ENCODE data around the gene CDK5RAP3.
A peak's percentile ranks its signal among the peaks of the same experiment; 100 is the strongest.

Gene CDK5RAP3

GRCh38 chr17:48024149-48025039, 53.5 kb downstream of the CDK5RAP3 start (continued):
- no peak for TF ChIP-seq ZBTB49 (tag by site-specific recombination; IDR thresholded peaks at IDR 0.05; ENCODE audit: low read depth)
- no peak for TF ChIP-seq ZNF114 (tag by site-specific recombination; IDR thresholded peaks at IDR 0.05)
- no peak for TF ChIP-seq ZNF473 (tag by site-specific recombination; IDR thresholded peaks at IDR 0.05)
- TF ChIP-seq TCF7L2 (IDR thresholded peaks at IDR 0.05; ENCODE audit: borderline replicate concordance, low read depth, low read length), result no peak
- TF ChIP-seq ZNF239 (tag by site-specific recombination; IDR thresholded peaks at IDR 0.05), result no peak
- TF ChIP-seq ZNF518A (tag by site-specific recombination; conservative IDR thresholded peaks at IDR 0.05; ENCODE audit: low read depth), result no peak
- no peak for TF ChIP-seq IKZF3 (tag by site-specific recombination; IDR thresholded peaks at IDR 0.05)
- TF ChIP-seq ZNF621 (tag by site-specific recombination; IDR thresholded peaks at IDR 0.05), result no peak
- no peak for TF ChIP-seq ZNF23 (tag by site-specific recombination; IDR thresholded peaks at IDR 0.05; ENCODE audit: borderline replicate concordance)
- TF ChIP-seq ZNF394 (tag by site-specific recombination; IDR thresholded peaks at IDR 0.05; ENCODE audit: borderline replicate concordance), result no peak; the same call in 1 of the 2 replicates
- TF ChIP-seq ZNF133 (tag by site-specific recombination; IDR thresholded peaks at IDR 0.05), result no peak
- peak; percentile 62; the same call in 1 of the 2 replicates for TF ChIP-seq YY2 (tag by site-specific recombination; IDR thresholded peaks at IDR 0.05)
- 0 out of 2 replicates have a peak, but pooled peaks have one; percentile 12 for TF ChIP-seq ZNF610 (tag by site-specific recombination; IDR thresholded peaks at IDR 0.05; ENCODE audit: borderline replicate concordance)
- TF ChIP-seq ZNF169 (tag by site-specific recombination; IDR thresholded peaks at IDR 0.05), result no peak
- TF ChIP-seq ZSCAN18 (tag by site-specific recombination; IDR thresholded peaks at IDR 0.05), result no peak
- TF ChIP-seq ZNF664 (tag by site-specific recombination; IDR thresholded peaks at IDR 0.05), result no peak
- no peak for TF ChIP-seq ZNF366 (tag by site-specific recombination; conservative IDR thresholded peaks at IDR 0.05)
- TF ChIP-seq ZNF341 (tag by site-specific recombination; IDR thresholded peaks at IDR 0.05; ENCODE audit: low read depth), result peak; percentile 8; the same call in 1 of the 2 replicates
- TF ChIP-seq ZNF571 (tag by site-specific recombination; IDR thresholded peaks at IDR 0.05), result no peak
- TF ChIP-seq ZNF311 (tag by site-specific recombination; IDR thresholded peaks at IDR 0.05; ENCODE audit: borderline replicate concordance), result no peak
- no peak for TF ChIP-seq OSR2 (tag by site-specific recombination; IDR thresholded peaks at IDR 0.05)
- TF ChIP-seq ZNF837 (tag by site-specific recombination; IDR thresholded peaks at IDR 0.05), result no peak
- no peak for TF ChIP-seq ZBTB11 (tag by site-specific recombination; conservative IDR thresholded peaks at IDR 0.05; ENCODE audit: low read depth)
- TF ChIP-seq ZNF404 (tag by site-specific recombination; IDR thresholded peaks at IDR 0.05), result no peak
- peak; percentile 97 for TF ChIP-seq KLF1 (tag by site-specific recombination; IDR thresholded peaks at IDR 0.05)
- TF ChIP-seq ZNF157 (tag by site-specific recombination; IDR thresholded peaks at IDR 0.05), result no peak
